ENCODE results near the gene TEX14. TPM values are rescaled to one million over a fixed set of nuclear protein-coding genes. Genes with fewer than 3 reads are reported as not detected.
A peak's percentile ranks its signal among the peaks of the same experiment; 100 is the strongest.

TEX14 gene
- total and polyA plus RNA-seq, 2 donors (not counting 1 experiment from before 2014, with no cell fraction given): under 0.01 to 0.03 TPM

GRCh38 chr17:58587713-58588117 is 104.1 kb downstream of the TEX14 start:
- DNase-seq (ENCODE audit: low read depth in 2 of 2): peak; percentile 25 to 37

GRCh38 chr17:58586009-58586644 is 105.7 kb downstream of the TEX14 start:
- no peak overlapping the region for H2AFZ ChIP-seq (ENCODE audit: low read length)
- no peaks in the 10 kb centered on the region for H4K20me1 ChIP-seq (ENCODE audit: control insufficient read depth, extremely low read depth, insufficient read depth, low read length)
- H3K9me3 ChIP-seq (ENCODE audit: control insufficient read depth, insufficient read depth, low read depth, low read length): no peaks in the 10 kb centered on the region
- no peaks in the 10 kb centered on the region for H3K27me3 ChIP-seq (ENCODE audit: control insufficient read depth, insufficient read depth, low read length)
- DNase-seq (ENCODE audit: low read depth in 2 of 2): no peak
- no peaks in the 10 kb centered on the region for H3K4me1 ChIP-seq (ENCODE audit: control insufficient read depth, extremely low read depth, insufficient read depth, low read length)
- H3K79me2 ChIP-seq (ENCODE audit: control insufficient read depth, insufficient read depth, low read length): no peaks in the 10 kb centered on the region
- H3K4me2 ChIP-seq (ENCODE audit: extremely low read depth, insufficient read depth, low read length): no peak overlapping the region
- TF ChIP-seq CTCF (conservative IDR thresholded peaks at IDR 0.05 in 1 of 2, IDR thresholded peaks at IDR 0.05 in 1 of 2; ENCODE audit: low read depth in 1 of 2, low read length in 2 of 2) (no peak), EZH2 (IDR thresholded peaks at IDR 0.05; ENCODE audit: low read length, missing control alignments) (no peak)
- no peaks in the 10 kb centered on the region for H3K36me3 ChIP-seq (ENCODE audit: control insufficient read depth, insufficient read depth, low read length)
- H3K9ac ChIP-seq (ENCODE audit: insufficient read depth, low read length): no peak overlapping the region
- no peak overlapping the region for H3K27ac ChIP-seq (ENCODE audit: insufficient read depth, low read length)
- H3K4me3 ChIP-seq (replicated peaks in 1 of 4; ENCODE audit: control extremely low read depth in 1 of 4, insufficient read depth in 1 of 4, low read depth in 3 of 4, low read length in 4 of 4): no peak overlapping the region

More at GRCh38 chr17:58587713-58588117, 104.1 kb downstream of the TEX14 start:
- no peaks in the 10 kb centered on the region for H3K4me1 ChIP-seq (ENCODE audit: control insufficient read depth, extremely low read depth, insufficient read depth, low read length)
- no peak overlapping the region for H3K4me3 ChIP-seq (replicated peaks in 1 of 4; ENCODE audit: control extremely low read depth in 1 of 4, insufficient read depth in 1 of 4, low read depth in 3 of 4, low read length in 4 of 4)
- no peak overlapping the region for H3K27ac ChIP-seq (ENCODE audit: insufficient read depth, low read length)
- no peaks in the 10 kb centered on the region for H3K27me3 ChIP-seq (ENCODE audit: control insufficient read depth, insufficient read depth, low read length)
- H3K9me3 ChIP-seq (ENCODE audit: control insufficient read depth, insufficient read depth, low read depth, low read length): no peaks in the 10 kb centered on the region
- TF ChIP-seq EZH2 (IDR thresholded peaks at IDR 0.05; ENCODE audit: low read length, missing control alignments) (no peak), CTCF (conservative IDR thresholded peaks at IDR 0.05 in 1 of 2, IDR thresholded peaks at IDR 0.05 in 1 of 2; ENCODE audit: low read depth in 1 of 2, low read length in 2 of 2) (peak; percentile 98 to 99)
- H2AFZ ChIP-seq (ENCODE audit: low read length): no peak overlapping the region
- H4K20me1 ChIP-seq (ENCODE audit: control insufficient read depth, extremely low read depth, insufficient read depth, low read length): no peaks in the 10 kb centered on the region
- no peaks in the 10 kb centered on the region for H3K79me2 ChIP-seq (ENCODE audit: control insufficient read depth, insufficient read depth, low read length)
- no peak overlapping the region for H3K9ac ChIP-seq (ENCODE audit: insufficient read depth, low read length)
- no peaks in the 10 kb centered on the region for H3K36me3 ChIP-seq (ENCODE audit: control insufficient read depth, insufficient read depth, low read length)
- no peak overlapping the region for H3K4me2 ChIP-seq (ENCODE audit: extremely low read depth, insufficient read depth, low read length)

GRCh38 chr17:58585554-58585953 is 106.3 kb downstream of the TEX14 start:
- Histone ChIP-seq H3K9ac (ENCODE audit: insufficient read depth, low read length) (no peak overlapping the region), H3K4me1 (ENCODE audit: control insufficient read depth, extremely low read depth, insufficient read depth, low read length) (no peaks in the 10 kb centered on the region), H3K27ac (ENCODE audit: insufficient read depth, low read length) (no peak overlapping the region), H3K79me2 (ENCODE audit: control insufficient read depth, insufficient read depth, low read length) (no peaks in the 10 kb centered on the region), H3K4me3 (replicated peaks in 1 of 4; ENCODE audit: control extremely low read depth in 1 of 4, insufficient read depth in 1 of 4, low read depth in 3 of 4, low read length in 4 of 4) (no peak overlapping the region), H4K20me1 (ENCODE audit: control insufficient read depth, extremely low read depth, insufficient read depth, low read length) (no peaks in the 10 kb centered on the region), H2AFZ (ENCODE audit: low read length) (no peak overlapping the region), H3K27me3 (ENCODE audit: control insufficient read depth, insufficient read depth, low read length) (no peaks in the 10 kb centered on the region), H3K36me3 (ENCODE audit: control insufficient read depth, insufficient read depth, low read length) (no peaks in the 10 kb centered on the region), H3K9me3 (ENCODE audit: control insufficient read depth, insufficient read depth, low read depth, low read length) (no peaks in the 10 kb centered on the region), H3K4me2 (ENCODE audit: extremely low read depth, insufficient read depth, low read length) (no peak overlapping the region)
- TF ChIP-seq CTCF (conservative IDR thresholded peaks at IDR 0.05 in 1 of 2, IDR thresholded peaks at IDR 0.05 in 1 of 2; ENCODE audit: low read depth in 1 of 2, low read length in 2 of 2) (no peak), EZH2 (IDR thresholded peaks at IDR 0.05; ENCODE audit: low read length, missing control alignments) (no peak)
- DNase-seq (ENCODE audit: low read depth in 2 of 2): no peak

Data from fibroblast of lung (primary cell).